ENCODE measurements around the gene RPL18A. TPM values are rescaled to one million over a fixed set of nuclear protein-coding genes. Genes with fewer than 3 reads are reported as not detected.

RPL18A gene
- total RNA-seq, 3 donors from 2014 or later: 1,368 to 1,650 (median 1,462) TPM

- H3K4me1 ChIP-seq (ENCODE audit: low read depth): no peaks in the 10 kb centered on the region
- ATAC-seq: peak; percentile 75
- H3K9me3 ChIP-seq: no peaks in the 10 kb centered on the region
- intact Hi-C loops (cut with DNase I, micrococcal nuclease): no loop called here
- H3K36me3 ChIP-seq (ENCODE audit: low read depth): no peaks in the 10 kb centered on the region
- no peak within 1 kb of the TSS for H3K4me3 ChIP-seq
- DNase-seq: peak; percentile 61 to 87 (median 70)
- no peak for TF ChIP-seq CTCF (IDR thresholded peaks at IDR 0.05)
Observed at GRCh38 chr19:17847538-17848366, 12.0 kb upstream of the RPL18A start, which contains the start of gene JAK3. Gene JAK3, minus strand, starts transcription at chr19:17847982. Its CDS starts 3,565 bp downstream, at chr19:17844417.

GRCh38 chr19:17848595-17849292 is 11.0 kb upstream of the RPL18A start:
- no peaks in the 10 kb centered on the region for H3K36me3 ChIP-seq (ENCODE audit: low read depth)
- intact Hi-C loops (cut with DNase I, micrococcal nuclease): no loop called here
- H3K4me3 ChIP-seq: no peak overlapping the region
- DNase-seq (no peak), ATAC-seq (no peak)
- no peaks in the 10 kb centered on the region for H3K4me1 ChIP-seq (ENCODE audit: low read depth)
- no peak for TF ChIP-seq CTCF (IDR thresholded peaks at IDR 0.05)
- H3K9me3 ChIP-seq: no peaks in the 10 kb centered on the region

GRCh38 chr19:17854061-17854460 is 5.6 kb upstream of the RPL18A start:
- TF ChIP-seq CTCF (IDR thresholded peaks at IDR 0.05): no peak
- intact Hi-C loops (cut with DNase I, micrococcal nuclease): loop anchor here (10.0 kb wide), 2 partner anchors 59 to 149 kb away; partner anchors contain the start of gene B3GNT3 (in 1 of the 2)
- H3K9me3 ChIP-seq: no peaks in the 10 kb centered on the region
- ATAC-seq (no peak), DNase-seq (no peak)
- H3K36me3 ChIP-seq (ENCODE audit: low read depth): no peaks in the 10 kb centered on the region
- peaks cover under 1% of the 10 kb centered on the region for H3K4me1 ChIP-seq (ENCODE audit: low read depth)
- H3K4me3 ChIP-seq: no peak overlapping the region

GRCh38 chr19:17855280-17856152 is 4.2 kb upstream of the RPL18A start:
- no peak overlapping the region for H3K4me3 ChIP-seq
- H3K9me3 ChIP-seq: no peaks in the 10 kb centered on the region
- peak; percentile 94 for TF ChIP-seq CTCF (IDR thresholded peaks at IDR 0.05)
- DNase-seq (peak; percentile 89 to 95 (median 93)), ATAC-seq (peak; percentile 63)
- no peaks in the 10 kb centered on the region for H3K36me3 ChIP-seq (ENCODE audit: low read depth)
- peaks cover 8% of the 10 kb centered on the region for H3K4me1 ChIP-seq (ENCODE audit: low read depth)
- intact Hi-C loops (cut with DNase I, micrococcal nuclease): loop anchor here (10.0 kb wide), 2 partner anchors 61 to 151 kb away; partner anchors contain the start of gene B3GNT3 (in 1 of the 2)

GRCh38 chr19:17860331-17860992 is 752 bp downstream of the RPL18A start:
- Histone ChIP-seq H3K9me3 (no peaks in the 10 kb centered on the region), H3K4me1 (ENCODE audit: low read depth) (peaks cover 46% of the 10 kb centered on the region), H3K4me3 (peak overlapping the region; percentile 89), H3K36me3 (ENCODE audit: low read depth) (peaks cover 5% of the 10 kb centered on the region)
- TF ChIP-seq CTCF (IDR thresholded peaks at IDR 0.05): no peak
- intact Hi-C loops (cut with DNase I, micrococcal nuclease): no loop called here
- no peak for ATAC-seq
- peak in 1 of 3 donors; percentile 36 for DNase-seq

Data from mucosa of descending colon (tissue), 3 donors.